Eye (tissue), 1 donor: ENCODE results near the gene MEX3C.
A peak's percentile ranks its signal among the peaks of the same experiment; 100 is the strongest.

Experiments
- DNase-seq: peaks from one replicate; pipeline ENCODE4 v3.0.0-alpha.2; 2015

The MEX3C gene

DNA sequence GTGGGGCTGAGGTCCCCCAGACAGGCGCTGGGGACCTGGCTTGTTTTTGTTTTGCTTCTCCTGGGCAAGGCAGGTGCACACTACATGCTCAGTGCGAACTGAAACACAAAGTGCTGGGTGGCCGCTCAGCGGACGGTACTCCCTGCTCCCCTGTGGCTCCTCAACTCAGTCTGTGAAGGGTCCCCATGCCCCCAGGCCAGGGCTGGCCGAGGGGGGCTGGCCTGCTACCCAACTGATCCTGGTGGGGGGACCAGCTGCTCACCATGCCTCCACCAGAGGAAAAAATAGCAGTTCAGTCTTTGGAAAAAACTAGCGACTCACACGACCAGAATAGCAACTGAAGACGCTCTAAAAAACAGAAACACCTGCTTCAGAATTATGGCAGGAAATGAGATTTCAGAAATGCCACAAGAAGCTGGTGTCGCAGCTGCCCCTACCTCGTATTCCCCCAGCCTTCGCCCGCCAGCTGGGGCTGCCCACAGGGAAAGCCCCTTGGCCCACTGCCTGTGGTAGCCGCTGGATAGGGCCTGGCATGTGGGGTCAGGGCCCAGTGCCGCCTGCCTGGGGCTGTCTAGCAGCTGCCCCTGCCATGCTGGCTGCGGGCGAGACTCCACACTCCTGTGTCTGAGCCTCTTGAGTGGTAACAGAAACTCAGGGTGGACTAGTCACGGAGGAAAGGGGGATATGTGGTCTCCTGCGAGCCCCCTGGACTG, 43.7 kb downstream of the MEX3C start:
- peak; percentile 39 for DNase-seq

DNA sequence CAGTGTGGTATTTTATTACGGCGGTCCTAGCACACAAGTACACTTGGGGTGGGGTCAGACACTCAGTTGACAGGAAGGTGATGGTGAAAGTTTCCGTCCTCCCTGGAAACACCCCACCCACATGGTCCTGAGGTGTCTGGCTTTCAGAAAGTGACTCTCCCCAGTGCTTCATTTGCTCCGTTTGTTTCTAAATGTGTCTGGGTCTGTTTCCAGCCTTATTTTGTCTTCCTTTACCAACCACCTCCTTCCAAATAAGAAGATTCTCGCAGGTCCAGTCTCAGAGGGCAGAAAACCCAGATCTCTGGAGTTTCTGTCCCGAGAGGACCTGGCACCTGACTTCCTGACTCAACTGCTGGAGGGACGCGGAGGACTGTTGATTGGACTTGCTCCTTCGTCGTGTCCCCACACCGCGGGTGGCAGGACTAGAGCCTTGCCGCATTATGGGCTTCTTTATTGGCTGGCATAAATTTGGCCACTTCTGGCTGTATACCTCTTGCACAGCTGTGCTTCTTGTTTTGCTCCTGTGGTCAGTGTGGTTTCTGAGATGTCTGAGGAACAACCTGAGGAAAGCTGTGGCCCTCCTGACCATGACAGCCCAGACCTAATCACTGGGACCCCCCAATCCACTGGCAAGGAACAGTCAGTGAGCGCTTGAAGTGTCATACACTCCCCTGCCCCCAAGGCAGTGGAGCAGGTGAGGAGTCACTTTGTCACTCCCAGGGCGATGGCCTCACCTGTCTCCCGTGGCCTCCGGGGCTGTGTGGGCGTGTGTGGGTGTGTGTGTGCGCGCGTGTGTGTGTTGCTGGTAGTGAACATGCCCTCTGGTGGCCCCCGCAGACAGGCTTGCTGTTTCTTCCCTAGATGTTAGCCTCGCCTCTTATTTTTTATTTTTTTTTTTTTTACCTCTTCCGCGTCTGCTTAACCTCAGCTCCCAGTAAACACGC, 45.6 kb downstream of the MEX3C start:
- DNase-seq: no peak

DNA sequence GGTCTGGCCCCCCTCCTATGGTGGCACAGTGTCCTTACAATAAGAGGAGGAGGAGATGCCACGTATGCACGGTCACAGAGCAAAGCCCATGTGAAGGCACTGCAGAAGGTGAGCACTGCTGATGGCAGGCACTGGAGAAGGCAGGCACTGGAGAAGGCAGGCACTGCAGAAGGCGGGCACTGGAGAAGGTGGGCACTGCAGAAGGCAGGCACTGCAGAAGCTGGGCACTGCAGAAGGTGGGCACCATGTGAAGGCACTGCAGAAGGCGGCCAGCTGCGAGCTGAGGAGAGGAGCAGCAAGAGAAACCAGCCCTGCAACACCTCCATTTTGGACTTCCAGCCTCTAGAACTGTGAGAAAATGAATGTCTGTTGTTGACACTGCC, 46.3 kb downstream of the MEX3C start:
- no peak for DNase-seq

DNA sequence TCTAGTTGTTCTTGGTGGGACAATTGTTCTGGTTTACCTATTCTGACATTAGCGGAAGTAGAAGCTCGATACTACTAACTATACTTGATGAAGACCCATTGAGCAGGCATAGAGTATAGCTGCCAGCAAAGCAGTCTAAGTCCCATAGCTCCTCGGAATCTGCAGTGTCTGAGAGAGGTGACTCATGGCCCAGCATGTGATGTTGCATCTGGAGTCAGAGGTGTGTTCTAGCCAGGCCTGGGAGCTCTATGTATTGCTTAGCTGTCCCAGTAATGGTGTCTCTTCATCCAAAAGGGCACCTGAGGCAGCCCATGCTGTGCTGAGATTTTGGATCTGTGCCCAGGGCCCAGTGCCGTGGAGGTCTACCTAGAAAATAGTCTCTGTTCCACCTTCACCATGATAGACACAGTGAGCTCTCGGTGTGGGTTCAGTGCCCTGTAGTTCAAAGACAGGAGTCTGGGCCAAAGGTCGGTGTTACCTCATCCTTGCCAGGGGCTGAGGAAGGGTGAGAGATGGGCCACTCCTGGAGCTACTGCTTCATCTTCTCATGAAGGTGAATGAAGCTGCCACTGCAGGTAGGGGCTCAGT, 47.3 kb downstream of the MEX3C start:
- DNase-seq: no peak

DNA sequence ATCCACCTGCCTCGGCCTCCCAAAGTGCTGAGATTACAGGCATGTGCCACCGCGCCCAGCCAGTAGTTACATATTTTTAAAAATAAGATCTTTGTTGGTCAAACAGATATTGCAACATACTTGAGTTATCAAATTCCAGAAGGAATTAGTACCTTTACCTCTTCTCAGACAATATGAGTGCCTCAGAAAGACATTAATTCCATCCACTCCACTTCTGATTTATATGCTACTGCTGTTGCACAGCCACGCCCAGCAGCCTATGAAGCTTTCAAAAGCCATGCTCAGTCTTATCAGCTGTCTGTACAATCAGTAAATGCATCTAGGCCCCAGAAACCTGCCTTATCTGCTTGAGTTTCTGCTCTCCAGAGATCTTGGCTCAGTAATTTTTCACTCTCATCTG, 47.8 kb downstream of the MEX3C start:
- no peak for DNase-seq

DNA sequence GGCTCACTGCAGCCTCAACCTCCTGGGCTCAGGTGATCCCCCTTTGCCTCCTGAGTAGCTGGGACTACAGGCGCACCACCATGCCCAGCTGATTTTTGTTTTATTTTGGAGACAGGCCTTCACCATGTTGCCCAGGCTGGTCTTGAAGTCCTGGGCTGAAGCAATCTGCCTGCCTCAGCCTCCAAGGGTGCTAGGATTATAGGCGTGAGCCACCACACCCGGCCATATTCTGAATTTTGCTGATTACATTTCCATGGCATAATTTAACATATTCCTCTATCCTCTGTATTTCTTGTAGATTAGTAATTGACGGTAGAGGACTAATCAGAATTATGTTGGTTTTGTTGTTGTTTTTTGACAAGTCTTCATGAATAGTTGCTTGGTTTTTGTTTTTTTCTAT, 50.6 kb downstream of the MEX3C start:
- DNase-seq: no peak

DNA sequence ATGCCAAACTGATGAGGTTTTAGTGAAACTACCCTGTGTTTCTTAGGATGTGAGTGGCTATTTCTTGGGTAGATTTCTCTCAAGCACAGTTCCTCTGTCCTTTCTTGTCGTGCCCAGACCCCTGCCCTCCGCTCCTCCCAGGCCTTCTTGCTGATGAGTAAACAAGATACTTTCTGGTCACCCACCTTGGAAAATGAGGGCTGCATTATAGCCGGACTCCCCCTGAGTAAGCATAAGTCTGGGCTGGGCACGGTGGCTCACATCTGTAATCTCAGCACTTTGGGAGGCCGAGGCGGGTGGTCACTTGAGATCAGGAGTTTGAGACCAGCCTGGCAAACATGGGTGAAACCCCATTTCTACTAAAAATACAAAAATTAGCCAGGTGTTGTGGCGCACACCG, 58.5 kb downstream of the MEX3C start:
- no peak for DNase-seq

DNA sequence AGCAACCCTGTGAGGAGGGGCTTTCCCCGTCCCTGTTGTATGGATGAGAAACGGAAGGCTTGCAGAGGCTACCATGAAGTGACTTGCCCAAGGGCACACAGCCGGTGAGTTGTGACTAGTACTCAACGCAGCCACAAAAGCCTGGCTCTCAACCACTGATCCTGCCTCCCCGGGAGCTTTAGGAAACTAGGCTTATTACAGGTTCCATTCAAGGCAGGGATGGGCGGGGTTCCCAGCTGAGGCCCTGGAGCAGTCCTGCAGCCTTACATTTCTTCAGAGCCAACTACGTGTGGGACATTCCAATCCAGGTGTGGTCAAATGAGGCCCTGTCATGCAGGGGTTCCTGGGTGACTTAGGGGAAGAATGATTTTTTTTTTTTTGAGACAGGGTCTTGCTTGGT, 59.6 kb downstream of the MEX3C start:
- DNase-seq: no peak

DNA sequence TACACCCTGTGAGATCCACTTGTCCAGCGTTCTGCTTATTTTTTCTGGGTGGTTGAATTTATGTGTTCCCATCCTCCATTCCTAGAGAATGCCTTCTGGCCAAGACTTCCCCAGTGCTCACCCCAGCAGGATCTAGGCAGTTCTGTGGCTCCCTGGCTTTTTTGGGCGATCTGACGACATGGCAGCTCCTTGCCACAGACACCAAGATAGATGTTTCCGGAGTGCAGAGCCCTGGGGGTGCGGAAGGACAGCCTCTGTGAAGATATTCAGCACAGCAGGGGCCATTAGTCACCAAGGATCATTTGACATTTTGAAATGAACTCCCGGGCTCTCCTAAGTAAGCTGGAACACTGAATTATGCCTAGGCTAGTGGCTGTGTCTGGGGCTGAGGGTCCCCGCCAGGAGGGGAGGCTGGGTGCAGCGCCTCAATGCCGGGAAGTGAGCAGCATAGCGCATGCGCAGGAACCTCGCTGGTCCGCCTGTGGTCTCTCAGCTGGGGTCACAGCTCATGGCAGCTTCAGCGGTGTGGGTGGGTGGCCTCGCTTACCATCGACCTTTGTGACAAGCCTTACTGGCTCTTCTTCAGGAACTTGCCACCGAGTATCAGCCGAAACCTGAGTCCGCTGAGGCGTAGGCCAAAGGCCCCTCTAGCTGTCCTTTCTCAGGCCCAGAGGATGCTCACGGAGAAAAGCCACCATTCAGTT, 60.3 kb downstream of the MEX3C start:
- DNase-seq: no peak

DNA sequence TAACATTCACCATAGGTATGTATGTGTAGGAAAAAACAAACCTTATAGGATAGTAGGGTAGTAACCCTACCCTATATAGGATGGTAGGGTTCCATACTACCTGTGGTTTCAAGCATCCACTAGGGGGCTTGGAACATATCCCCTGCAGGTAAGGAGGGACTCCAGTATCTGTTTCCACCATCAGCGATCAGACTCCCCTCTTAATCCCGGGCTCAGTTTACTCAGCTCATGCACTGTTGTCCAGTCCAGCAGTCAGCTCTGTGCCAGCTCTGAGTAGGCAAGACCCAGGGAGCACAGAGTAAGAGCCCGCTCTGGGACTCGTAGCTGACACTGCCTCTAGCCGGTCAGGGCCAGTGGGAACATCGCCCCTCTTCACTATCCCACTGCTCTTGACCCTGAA, 61.7 kb downstream of the MEX3C start:
- DNase-seq: no peak

DNA sequence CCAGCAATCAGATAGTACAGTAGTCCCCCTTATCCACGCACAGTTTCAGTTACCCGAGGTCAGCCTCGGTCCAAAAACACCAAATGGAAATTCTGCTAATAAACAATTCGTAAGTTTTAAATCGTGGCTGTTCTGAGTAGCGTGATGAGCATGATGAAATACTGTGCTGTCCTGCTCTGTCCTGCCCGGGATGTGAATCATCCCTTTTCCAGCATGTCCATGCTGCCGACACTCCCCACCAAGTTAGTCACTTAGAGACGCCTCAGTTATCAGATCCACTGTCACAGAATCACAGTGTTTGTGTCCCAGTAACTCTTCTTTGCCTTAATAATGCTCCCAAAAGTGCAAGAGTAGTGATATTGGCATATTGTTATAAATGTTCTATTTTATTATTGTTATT, 62.1 kb downstream of the MEX3C start:
- no peak for DNase-seq

DNA sequence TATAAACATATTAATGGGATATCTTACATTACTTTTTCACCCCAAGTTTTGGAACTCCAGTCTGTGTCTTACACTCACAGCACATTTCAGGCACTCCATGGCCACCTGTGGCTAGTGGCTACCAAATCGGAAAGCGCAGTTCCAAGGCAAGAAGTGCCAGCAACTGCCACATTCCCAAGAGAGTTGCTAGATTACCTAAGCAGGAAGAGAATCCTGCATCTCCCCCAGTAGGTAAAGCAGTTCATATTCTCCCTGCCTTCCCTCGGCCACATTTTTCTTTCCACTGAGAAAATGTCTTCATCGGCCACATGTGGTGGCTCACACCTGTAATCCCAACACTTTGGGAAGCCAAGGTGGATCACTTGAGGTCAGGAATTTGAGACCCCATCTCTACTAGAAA, 62.8 kb downstream of the MEX3C start:
- no peak for DNase-seq

DNA sequence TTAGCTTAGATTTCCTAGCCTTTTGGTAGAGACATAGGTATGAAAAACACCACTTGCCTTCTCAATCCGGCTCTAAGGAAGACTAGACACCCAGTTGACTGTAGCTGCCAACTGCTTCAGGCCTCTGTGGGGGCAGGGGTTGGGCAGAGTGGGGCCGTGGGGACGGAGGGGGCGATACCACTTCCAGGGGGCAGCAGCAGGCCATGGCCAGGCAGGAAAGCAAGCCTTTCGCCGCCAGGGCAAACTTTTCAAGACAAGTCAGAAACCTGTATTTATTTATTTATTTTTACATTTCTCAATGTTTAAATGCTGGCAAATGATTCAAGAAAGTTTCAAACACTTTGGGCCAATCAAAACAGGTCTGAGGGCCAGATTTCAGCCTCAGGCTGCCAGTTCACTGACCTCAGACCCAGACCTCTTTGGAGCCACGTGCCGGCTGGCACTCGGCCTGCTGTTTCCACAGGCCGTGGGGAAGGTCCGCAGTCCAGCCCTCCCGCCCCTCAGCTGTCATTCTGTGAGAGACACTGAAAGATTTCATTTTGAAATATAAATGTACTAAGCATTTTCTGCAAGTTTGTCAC, 63.8 kb downstream of the MEX3C start:
- no peak for DNase-seq

DNA sequence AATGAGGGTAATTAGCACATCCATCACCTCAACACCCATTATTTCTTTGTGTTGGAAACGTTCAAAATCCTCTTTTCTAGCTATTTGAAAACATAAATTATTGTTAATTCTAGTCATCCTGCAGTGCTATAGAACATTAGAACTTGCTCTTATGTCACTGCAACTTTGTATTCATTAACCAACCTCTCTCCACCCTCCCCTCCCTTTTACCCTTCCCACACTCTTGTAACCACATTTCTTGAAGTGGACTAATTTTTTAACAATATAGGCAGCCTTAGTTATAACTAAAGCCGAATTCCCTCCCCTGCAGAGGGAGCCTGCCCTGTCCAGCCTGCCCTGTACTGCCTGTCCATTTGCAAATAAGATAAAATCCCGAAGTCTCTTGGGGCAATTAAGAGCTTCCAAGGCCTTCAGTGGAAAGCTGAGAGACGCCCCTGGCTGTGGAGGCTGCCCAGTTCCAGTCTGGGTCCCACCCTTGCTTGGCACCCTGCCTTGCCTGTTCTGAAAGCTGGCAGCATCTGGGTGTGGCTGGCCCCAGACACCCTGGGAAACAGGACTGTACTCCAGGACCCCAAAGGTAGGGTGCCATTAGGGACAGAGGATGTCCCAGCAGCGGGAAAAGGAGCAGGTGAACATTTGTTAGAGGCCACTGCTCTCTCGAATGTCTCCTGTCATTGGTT, 65.1 kb downstream of the MEX3C start:
- no peak for DNase-seq

DNA sequence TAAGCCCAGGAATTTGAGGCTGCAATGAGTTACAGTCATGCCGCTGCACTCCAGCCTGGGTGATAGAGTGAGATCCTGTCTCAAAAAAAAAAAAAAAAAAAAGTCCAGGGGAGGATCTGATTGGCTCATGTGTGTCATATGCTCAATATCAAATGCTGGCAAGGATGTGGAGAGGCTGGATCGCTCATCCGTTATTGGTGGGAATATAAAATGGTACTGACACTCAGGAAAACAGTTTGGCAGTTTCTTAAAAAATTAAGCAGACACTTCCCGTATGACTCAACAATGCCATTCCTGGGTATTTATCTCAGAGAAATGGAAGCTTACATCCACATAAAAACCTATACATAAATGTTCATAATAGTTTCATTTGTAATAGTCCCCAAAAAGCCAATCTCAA, 68.9 kb downstream of the MEX3C start:
- DNase-seq: no peak

DNA sequence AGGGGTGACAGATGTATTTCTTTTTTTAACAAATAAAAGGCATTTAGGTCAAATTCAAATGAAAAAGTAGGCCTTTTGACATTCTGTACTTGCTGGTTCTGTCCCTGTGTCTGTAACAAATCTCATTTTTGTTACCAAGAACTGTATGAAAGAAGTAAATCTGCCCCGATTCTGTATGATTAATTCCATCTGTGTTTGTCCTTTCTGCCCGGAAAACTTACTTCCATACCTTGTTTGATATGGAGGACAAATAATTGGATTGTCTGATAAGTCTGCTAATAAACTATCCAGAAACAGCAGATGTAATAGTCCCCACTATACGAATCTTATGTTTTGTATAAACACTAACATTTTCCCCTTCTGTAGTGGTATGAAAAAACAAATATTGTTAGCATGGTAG, 69.8 kb downstream of the MEX3C start:
- no peak for DNase-seq

DNA sequence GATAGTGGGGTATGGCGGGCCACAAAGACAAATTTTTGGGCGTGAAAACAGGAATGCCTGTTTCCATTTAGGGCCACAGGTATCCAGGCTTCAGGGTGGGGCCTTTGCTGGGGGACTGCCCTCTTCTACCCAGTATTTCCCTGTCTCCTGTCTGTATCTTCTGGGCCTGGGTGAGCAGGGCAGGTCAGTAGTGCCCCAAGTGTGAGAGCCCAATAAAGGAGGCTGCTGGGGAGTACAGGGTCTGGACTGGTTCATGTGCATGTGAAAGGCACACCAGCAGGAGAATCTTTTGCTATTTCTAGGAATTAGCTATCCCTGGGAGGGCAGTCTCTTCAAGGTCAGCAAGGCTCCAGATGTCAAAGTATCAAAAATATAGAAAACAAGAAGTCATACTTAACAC, 71.5 kb downstream of the MEX3C start:
- DNase-seq: no peak
